GM21390 (cell line): Measurements from ENCODE around the gene SDC1.
"Not testable (repeated sequence)": the region's sequence is repeated elsewhere in the genome, so short reads cannot be mapped to it uniquely, and the experiment has no call there.

Experiments
- ATAC-seq: cut with Tn5 transposase; IDR thresholded peaks from one replicate; pipeline ENCODE4 v1.9.1; 2021; ENCODE audit not compliant: unreplicated experiment

SDC1 gene

DNA sequence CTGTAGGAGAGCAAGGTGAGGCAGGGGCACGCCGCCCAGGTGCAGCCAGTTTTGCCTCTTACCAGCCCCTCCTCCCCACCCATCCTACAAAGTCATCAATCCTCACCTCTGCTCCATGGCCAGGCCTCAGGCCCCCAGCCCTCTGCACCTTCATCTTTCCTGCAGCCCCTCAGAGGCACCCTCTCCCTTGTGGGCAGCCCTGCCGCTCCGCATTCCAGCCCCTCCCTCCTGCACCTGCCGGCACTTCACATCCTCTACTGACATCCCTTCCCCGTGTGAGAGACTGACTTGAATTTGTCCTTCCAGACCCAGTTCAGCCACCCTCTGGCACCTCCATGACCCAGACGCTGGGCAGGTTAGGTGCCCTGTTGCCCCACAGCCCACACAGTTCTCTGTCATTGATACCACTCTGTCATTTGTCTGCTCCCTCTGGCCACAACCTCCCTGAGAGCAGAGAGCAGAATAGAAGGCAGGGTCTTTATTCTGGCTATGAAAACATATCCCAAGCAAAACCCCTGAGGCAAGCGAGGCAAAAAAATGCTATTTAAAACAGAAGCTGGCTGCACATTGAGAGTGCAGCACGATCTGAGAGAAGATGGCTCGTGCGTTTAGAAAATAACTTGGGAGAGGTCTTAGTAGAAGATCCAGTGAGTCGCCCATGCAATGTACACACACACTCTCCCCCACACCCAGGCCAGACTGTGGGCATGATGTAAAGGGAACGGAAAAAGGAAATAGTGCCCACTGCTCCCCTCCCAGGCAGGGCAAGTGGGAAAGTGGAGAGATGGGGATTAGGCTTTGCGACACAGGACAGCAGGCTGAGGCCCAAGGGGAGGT, 25.9 kb downstream of the SDC1 start:
- ATAC-seq = no peak

DNA sequence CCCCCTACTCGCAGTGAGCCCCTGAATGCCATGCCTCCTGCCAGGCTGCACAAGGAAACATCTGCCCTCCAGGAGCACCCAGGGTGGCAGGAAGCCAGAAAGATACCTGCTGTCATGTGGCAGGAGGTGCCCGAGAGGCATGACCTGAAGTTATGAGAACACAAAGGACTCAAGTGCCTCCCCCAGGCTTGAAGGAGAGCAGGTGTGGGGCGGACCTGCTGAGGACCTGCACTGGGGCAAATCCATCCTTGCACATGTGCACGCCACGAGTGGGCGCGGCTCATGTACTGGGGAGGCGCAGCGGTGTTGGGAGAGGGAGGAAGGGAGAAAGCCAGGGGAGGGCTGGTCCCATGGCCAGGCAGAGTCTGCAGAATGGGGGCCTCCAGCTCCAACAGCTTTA, 26.9 kb downstream of the SDC1 start:
- no peak for ATAC-seq

DNA sequence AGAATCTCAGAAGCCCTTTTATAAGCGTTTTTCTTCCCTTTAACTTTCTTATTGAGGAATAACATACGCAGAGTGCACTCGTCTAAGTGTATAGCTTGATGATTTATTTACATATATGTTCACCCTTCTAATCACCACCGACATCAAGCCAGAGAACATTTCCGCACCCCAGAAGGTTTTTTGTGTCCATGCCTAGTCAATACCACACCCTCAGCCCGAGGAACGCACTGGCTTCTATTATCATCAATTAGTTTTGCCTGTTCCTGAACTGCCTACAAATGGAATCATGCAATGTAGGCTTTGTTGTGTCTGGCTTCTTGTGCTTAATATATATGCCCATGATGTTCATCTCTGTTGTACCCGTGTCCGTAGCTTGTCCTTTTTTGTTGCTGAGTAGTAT, 27.7 kb downstream of the SDC1 start:
- no peak for ATAC-seq

DNA sequence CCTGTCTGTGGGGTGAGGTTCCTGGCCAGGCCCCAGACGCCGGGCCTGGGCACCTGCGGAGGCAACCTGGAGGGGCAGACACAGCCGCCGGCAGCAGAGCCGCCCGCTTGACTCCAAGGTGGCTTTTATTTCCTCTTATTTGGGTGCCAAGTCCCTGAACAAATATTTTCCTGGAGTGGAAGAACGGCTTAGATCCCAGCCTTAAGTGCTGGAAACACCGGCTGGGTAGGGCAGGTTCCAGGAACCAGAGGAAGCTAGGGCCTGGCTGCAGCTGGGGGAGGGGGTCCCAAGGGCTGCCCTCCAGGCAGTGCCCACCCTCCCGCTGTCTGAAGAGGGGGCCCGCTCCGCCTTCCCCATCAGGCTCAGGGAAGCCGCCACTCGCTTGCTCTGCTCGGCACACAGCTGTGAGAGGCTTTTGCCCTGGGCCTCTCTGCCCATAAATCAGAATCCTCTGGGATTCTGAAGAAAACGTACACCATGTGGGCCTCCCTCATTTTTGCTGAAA, 28.2 kb downstream of the SDC1 start:
- ATAC-seq = no peak

DNA sequence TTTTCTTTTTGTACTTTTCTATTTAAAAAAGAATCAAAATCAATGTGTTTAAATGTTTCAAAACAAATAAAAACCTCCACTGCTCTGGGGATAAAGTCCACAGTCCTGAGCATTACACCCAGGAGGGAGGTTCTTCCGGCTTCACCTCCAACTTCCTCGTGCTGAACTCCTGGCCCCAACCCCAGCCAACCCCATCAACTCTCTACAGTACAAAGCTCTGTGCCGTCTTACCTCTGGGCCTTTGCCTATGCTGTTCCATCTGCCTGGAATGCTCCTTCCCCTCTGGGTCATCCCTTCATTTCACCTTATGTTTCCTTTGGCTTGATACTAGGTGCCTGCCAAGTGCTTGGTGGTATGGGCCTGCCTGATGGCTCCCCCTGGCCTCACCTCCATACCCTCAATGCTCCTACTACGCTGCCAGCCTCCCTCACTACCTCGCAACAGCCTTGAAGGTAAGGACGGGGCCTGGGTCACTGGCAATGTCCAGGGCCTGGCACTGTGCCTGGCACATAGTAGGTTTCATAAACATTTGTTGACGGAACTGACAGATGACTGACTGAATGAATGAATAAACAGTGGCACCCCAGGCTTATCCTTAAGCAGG, 28.8 kb downstream of the SDC1 start:
- ATAC-seq = no peak

DNA sequence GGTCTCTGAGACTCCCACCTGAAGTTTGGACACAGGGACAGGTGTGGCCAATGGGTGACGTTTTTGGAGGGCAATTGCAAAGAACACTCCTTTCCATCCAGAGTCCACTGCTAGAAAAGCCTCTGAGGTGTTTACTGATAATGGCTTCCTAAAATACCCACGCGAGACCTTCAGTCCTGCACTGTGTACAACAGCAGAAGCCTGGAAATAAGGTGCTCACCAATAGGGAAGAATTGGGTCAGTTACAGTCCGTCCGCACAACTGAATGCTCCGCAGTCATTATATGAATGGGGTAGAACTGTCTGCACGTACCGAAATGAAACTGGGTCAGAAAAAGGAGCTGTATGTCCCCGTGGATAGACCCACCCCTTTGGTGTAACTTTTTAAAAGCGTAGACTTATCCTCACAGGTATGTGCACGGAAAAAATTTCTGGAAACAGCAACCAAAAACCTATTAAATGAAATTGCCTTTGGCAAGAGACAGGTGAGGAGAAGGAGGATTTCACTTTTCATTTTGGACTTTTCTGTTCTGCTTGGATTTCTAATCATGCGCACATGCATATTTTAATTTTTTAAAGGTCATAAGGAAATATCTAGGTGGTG, 29.4 kb downstream of the SDC1 start:
- no peak for ATAC-seq

DNA sequence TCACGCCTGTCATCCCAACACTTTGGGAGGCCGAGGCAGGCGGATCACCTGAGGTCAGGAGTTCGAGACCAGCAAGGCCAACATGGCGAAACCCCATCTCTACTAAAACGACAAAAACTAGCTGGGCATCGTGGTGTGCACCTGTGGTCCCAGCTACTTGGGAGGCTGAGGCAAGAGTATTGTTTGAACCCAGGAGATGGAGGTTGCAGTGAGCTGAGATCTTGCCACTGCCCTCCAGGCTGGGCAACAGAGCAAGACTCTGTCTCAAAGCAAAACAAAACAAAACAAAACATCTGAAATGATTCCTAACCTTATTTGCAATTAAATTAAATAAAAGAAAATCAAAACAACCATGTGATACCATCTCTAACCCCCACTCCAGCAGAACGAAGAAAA, 29.9 kb downstream of the SDC1 start:
- not testable (repeated sequence) for ATAC-seq

DNA sequence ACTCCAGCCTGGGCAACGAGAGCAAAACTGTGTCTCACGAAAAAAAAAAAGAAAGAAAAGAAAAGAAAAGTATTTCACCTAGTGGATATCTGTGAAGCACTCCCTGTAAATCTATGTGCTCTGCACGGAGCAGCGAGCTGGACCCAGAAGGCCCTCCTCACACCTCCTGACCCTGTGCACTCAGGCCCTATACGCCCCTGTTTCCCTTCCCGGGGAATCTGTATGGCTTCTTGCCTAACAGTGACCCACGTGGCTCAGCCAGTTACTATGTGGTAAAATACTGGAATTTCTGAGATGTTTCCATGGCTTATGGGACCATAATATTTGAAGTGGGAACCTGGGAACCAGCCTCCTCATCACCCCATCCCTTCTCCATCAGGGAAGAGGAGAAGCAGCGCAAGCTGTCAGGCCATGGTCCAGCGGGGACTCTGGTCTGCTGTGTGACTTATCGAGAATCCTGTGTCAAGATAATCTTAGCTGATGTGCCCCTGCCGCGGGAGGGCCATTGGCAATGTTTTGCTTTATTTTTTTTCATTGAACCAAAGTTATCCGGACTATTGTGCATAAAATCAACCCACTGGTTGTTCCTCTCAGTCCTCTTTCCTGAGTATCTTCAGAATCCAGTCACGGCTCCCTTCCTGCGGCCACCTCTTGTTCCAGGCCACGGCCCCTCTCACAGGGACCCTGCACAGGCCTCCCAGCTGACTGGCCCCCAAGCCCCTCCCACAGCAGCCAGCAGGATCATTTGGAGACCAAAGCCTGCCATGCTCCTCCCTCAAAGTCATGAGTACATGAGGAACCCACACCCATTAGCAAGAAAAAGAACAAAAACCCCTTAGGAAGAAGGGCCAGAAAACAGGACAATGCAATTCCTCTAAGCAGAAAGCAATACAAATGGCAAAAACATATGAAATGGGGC, 30.6 kb downstream of the SDC1 start:
- no peak for ATAC-seq

DNA sequence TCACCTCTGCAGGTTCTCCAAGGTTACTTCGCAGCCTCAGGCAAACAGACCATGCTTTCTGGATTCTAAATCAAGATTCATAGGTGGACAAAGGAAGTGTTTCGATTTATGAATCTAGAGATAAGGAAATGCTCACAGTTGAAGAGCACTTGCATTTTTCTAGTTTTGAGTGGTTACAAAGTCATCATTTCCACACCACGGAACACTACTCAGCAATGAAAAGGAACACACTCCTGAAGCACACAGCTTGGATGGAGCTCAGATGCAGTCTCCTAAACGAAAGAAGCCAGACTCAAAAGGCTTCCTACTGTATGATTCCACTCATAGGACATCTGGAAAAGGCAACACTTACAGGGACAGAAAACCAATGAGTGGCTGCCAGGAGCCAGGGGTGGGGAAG, 31.7 kb downstream of the SDC1 start:
- no peak for ATAC-seq

DNA sequence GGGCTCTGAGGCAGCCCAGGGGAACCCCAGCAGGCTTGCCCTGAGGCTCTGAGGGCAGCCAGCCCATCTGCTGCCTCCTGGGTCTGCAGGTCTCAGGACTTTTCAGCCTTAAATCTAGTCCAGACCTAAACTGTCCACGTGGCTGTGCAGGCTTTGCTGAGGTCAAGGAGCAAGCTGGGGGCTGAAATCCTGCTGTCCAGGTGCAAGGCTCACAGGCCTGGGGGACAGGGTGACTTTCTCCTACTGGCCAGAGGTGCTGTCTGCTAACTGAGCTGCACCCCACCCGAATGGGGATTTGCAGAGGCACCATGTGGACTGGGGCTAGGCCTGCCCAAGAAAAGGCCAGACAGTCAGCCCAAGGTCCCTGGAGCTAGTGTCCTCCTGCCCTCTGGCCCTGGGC, 32.1 kb downstream of the SDC1 start:
- ATAC-seq = no peak

DNA sequence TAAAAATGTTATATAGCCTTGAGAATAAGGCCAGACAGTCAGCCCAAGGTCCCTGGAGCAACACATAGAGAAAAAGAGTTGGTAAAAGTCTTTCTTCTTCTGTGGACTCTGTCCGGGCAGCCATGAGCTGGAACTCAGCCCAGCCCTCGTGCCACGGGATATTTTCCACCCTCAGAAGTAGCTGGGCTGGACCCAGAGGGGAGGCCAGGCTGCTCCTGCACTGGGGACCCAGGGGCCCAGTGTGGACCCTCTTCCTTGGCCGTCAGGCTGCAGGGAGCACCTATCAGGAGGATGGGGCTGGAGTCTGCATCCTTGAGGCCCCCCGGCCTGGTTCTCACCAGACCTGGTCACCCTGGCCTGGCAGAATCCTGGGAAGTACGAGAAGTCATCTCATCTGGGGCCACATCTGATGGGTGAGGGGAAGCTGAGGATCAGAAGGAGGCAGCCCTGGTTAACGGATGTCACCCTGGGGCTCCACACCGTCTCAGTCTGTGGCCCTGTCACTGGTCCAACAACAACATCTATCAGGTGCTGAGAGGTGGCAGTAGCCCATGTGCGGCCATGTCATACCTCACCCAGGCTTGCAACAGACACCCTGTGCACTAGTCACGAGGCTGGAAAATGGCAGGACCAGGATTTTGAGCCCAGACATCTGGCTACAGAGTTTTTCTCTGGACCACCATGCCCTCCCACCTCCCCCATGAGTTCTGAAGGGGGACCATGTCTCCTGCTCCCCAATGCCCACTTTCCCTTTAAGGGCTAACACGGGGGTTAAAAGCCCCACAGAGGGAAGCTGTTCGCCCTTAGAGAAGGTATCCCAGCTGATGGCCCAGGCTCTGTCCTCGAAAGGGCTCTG, 33.0 kb downstream of the SDC1 start:
- no peak for ATAC-seq

DNA sequence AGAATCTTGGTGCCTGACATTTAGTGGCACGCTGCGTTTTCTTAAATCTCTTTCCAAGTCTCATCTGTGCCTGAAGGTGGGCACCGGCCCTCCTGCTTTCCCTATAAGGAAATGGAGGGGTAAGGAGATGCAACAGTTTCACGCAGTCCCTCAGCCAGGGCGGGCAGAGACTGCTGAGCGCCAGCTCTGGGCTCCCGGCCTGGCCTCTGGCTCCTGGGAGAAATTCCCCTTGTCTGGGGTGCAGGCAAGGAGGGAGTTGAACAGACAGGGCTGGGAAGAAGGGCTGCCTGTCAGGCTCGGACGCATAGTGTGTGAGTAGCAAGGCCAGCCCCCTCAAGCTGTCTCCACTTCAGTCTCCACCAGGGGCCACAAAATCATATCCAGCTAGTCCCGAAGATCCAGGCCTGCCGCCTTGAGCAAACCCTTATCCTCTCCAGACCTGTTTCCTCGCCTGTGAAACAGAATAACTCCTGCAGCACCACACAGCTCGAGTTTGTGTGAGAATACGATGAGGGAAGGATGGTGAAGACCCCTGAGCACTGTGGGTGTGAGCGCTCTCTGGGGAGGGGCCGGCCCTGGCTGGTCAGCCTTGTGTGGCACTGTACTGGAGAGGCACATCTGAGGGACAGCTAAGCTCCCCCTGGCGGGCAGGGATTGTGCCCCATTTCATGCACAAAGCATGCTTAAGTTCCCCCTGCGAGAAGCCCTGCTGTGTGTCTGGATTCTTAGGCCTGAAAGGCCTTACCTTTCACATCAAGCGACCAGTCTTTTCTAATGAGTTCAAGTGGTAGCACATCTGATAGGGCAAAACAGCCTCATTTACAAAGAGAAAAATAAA, 33.8 kb downstream of the SDC1 start:
- no peak for ATAC-seq

DNA sequence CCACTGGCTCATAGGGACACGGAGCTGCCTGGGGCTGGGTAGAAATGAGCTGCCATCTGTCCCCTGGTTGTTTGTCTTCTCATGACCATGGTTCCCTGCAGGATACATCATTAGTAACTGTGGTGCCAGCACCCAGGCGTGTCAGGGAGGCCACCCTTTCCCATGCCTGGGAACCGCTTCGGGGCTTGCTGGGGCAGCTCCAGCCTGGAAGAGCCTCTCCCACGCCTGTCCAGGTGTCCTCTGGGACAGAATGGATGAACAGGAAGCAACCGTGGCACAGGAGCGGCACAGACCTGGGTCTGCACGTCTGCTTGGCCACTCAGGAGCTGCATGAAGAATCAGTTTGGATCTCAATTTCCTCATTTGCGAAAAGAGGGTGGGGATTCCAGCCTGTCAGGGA, 34.8 kb downstream of the SDC1 start:
- no peak for ATAC-seq

DNA sequence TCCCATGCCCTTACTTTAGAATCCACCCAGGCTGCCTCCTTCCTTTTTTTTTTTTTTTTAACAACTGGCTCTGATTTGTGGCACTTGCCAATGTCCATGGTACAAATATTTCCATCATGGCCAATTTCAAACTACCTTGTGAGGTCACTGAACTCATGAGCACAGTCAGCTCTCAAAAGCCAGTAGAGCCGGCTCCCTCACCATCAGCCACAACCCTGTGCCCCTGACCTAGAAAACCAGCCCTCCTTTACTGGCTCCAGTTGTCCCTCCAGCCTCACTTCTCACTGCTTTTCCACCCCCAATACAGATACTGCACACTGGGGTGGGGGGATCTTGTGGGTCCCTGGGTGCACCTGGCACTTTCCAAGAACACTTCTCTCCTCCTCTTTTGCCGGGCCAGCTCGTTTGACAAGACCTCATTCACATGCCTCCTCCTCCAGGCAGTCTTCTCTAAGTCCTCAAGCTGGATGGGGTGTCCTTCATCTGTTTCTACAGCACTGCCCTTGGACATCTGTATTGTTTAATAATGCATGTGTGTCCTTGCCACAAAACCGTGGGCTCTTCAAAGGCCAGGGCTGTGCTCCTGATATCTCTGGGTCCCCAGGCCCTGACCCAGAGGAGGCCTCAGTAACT, 35.5 kb downstream of the SDC1 start:
- no peak for ATAC-seq

DNA sequence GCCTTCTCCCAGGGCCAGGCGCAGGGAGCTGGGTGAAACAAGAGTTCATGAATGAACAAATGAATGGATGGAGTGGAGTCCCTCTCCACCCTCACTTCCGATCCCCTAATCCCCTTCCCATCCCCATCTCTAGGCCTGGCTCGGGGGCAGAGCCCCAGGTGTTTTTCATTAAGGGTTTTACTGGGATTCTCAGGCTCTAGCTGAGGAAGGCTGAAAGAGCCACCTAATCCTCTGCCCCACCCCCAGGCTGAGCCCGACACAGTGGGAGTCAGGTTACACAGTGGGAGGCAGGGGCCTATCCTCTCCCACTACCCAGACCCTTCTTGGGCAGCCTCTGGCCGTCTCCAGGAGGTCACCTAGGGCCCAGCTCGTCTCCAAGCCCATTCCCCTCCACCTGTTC, 36.1 kb downstream of the SDC1 start:
- no peak for ATAC-seq

DNA sequence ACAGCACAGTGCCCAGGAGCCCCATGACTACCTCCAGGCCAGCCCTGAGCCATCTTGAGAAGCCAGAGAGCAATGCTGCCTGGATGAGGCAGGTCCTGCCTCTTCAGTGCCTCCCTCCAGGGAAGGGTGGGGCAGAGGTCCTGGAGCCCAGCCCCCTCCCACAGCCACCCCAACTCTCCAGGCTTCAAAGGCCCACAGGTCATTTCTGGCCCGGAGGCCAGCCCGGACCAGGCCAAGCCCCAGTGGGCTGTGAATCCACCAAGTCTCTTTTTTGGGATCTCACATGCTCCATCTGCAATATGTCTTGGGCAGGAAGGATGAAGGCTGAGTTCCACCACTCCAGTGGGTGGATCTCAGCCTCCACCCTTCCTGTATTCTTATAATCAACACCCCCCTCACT, 36.7 kb downstream of the SDC1 start:
- no peak for ATAC-seq

DNA sequence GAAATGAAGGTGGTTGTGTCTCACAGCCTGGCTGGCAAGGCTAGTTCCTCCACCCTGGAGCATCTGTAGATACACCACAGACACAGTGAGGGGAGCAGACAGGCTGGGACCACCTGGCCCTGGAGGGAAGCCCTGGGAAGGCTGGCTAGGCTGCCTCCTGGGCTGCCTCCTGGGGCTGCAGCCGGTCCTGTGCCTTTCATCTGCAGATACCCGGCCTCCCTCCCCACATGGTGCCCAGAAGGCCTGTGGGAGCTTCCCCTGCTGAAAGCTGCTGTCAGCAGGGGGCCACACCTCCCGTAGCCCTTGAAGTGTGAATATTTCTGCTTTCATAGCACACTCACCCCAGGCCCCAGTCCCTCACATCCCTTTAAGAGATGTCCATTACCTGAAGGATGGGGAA, 37.6 kb downstream of the SDC1 start:
- no peak for ATAC-seq

DNA sequence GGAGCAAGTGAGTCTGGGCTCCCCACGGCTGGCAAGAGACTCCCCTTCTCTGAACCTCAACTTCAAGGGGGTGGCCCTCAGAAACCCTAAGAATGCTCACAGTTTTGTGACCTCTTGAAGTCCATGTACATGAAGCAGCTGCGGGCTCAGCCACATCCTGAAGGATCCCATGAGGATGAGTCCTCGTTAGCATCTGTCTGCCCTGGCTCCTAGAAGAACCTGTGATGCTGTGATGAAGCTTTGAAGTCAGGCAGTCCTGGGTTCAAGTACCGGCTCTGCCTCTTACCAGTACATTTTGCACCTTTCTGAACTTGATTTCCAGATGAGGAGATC, 38.1 kb downstream of the SDC1 start:
- no peak for ATAC-seq
